ENCODE data around the gene CYB561D2. TPM values are rescaled to one million over a fixed set of nuclear protein-coding genes. Genes with fewer than 3 reads are reported as not detected.

CYB561D2 gene
- polyA plus RNA-seq, 1 donor from 2014 or later = 21.2 TPM

DNA sequence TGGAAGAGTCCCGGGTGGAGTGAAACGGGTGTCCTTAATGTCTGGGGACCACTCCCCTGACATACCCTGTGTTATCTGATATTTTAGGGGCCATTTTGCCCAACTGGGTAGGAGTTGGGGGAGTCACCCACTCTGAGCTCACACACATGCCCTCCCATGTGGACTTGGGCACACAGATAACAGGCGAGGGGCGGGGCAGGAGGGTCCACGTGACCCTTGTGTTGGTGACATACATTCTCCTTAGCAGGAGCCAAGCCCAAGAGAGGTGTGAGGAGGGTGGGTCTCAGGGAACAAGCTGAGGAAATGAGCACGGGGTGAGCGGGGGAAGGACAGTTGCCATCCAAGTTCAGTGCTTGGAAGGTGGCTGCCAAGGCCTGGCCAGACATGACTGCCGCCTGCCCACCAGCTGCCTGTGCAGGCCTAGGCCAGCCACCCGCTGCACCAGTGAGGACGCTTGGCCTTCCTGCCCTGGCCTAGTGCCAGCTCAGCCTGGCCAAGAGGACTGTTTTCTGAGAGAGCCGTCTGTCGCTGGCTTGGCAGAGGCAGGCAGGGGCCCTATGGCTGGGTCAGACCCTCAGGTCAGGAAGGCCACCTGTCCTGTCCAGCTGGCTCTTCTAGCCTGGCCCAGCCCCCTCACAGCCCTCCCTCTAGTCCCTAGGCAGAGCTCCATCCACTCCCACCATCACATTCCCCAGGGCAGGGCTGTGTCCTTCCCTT is 40.0 kb downstream of the CYB561D2 start:
- Histone ChIP-seq H3K4me3 (ENCODE audit: low read length) (no peak overlapping the region), H3F3A (ENCODE audit: insufficient read depth, low read length, poor library complexity, severe bottlenecking) (no peaks in the 10 kb centered on the region), H3K9me2 (ENCODE audit: insufficient read depth, low read length) (no peaks in the 10 kb centered on the region), H4K20me1 (ENCODE audit: insufficient read depth) (no peaks in the 10 kb centered on the region), H3K9me3 (ENCODE audit: low read length) (no peaks in the 10 kb centered on the region), H3K79me2 (replicated peaks; ENCODE audit: insufficient read depth, low read length) (no peaks in the 10 kb centered on the region), H2AFZ (ENCODE audit: low read depth, low read length) (no peak overlapping the region), H3K27ac (ENCODE audit: low read length) (no peak overlapping the region), H3K9ac (ENCODE audit: low read length) (no peak overlapping the region), H3K27me3 (ENCODE audit: insufficient read depth, low read depth, low read length) (no peaks in the 10 kb centered on the region), H3K4me2 (ENCODE audit: low read length) (no peak overlapping the region), H3K36me3 (ENCODE audit: insufficient read depth, low read length) (no peaks in the 10 kb centered on the region)
- no peak for TF ChIP-seq RAD21 (conservative IDR thresholded peaks at IDR 0.05)
- TF ChIP-seq SMC3 (conservative IDR thresholded peaks at IDR 0.05; ENCODE audit: poor library complexity) = no peak
- TF ChIP-seq, protein P1, sequence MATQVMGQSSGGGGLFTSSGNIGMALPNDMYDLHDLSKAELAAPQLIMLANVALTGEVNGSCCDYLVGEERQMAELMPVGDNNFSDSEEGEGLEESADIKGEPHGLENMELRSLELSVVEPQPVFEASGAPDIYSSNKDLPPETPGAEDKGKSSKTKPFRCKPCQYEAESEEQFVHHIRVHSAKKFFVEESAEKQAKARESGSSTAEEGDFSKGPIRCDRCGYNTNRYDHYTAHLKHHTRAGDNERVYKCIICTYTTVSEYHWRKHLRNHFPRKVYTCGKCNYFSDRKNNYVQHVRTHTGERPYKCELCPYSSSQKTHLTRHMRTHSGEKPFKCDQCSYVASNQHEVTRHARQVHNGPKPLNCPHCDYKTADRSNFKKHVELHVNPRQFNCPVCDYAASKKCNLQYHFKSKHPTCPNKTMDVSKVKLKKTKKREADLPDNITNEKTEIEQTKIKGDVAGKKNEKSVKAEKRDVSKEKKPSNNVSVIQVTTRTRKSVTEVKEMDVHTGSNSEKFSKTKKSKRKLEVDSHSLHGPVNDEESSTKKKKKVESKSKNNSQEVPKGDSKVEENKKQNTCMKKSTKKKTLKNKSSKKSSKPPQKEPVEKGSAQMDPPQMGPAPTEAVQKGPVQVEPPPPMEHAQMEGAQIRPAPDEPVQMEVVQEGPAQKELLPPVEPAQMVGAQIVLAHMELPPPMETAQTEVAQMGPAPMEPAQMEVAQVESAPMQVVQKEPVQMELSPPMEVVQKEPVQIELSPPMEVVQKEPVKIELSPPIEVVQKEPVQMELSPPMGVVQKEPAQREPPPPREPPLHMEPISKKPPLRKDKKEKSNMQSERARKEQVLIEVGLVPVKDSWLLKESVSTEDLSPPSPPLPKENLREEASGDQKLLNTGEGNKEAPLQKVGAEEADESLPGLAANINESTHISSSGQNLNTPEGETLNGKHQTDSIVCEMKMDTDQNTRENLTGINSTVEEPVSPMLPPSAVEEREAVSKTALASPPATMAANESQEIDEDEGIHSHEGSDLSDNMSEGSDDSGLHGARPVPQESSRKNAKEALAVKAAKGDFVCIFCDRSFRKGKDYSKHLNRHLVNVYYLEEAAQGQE (IDR thresholded peaks at IDR 0.05; ENCODE audit: borderline replicate concordance) = no peak
- TF ChIP-seq, protein P2, sequence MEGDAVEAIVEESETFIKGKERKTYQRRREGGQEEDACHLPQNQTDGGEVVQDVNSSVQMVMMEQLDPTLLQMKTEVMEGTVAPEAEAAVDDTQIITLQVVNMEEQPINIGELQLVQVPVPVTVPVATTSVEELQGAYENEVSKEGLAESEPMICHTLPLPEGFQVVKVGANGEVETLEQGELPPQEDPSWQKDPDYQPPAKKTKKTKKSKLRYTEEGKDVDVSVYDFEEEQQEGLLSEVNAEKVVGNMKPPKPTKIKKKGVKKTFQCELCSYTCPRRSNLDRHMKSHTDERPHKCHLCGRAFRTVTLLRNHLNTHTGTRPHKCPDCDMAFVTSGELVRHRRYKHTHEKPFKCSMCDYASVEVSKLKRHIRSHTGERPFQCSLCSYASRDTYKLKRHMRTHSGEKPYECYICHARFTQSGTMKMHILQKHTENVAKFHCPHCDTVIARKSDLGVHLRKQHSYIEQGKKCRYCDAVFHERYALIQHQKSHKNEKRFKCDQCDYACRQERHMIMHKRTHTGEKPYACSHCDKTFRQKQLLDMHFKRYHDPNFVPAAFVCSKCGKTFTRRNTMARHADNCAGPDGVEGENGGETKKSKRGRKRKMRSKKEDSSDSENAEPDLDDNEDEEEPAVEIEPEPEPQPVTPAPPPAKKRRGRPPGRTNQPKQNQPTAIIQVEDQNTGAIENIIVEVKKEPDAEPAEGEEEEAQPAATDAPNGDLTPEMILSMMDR (IDR thresholded peaks at IDR 0.05; ENCODE audit: poor library complexity, severe bottlenecking) = no peak
- no peak for TF ChIP-seq EZH2 (IDR thresholded peaks at IDR 0.05; ENCODE audit: borderline replicate concordance, insufficient read depth, low read length, poor library complexity, severe bottlenecking)
- TF ChIP-seq MXI1 (conservative IDR thresholded peaks at IDR 0.05; ENCODE audit: poor library complexity, severe bottlenecking) = no peak
- no peak for TF ChIP-seq TAF1 (IDR thresholded peaks at IDR 0.05; ENCODE audit: low read depth)
- TF ChIP-seq EP300 (conservative IDR thresholded peaks at IDR 0.05; ENCODE audit: poor library complexity, severe bottlenecking) = no peak
- TF ChIP-seq POLR2AphosphoS5 (IDR thresholded peaks at IDR 0.05) = no peak

DNA sequence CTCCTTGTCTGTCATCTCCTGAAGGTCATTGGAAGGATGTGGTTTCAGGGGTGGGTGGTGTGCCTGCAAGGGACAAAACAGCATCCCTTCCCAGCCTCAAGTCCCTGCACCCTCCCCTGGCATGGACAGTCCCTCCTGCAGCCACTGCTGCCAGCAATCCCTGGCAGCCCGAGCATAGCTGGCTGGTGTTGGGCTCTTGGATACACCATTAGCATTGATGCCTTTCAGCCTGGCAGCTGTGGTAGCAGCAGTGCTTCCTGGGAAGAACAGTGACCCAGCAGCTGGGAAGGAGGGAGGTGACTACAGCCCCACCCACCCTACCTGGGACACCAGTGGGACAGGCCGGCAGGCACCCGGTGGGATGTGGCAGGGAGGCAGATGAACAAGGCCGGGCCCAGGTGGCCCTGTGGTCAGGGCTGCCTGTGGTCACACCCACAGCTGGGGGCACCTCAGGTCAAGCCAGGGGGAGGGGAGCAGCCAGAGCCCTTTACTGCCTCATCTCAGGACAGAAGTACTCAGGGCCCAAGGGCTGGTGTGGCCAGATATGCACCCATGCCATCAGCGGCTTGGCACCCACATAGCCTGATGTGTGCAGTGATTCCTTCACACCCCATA is 41.5 kb downstream of the CYB561D2 start:
- no peaks in the 10 kb centered on the region for H3K36me3 ChIP-seq (ENCODE audit: insufficient read depth, low read length)
- TF ChIP-seq, protein P1 (IDR thresholded peaks at IDR 0.05; ENCODE audit: borderline replicate concordance) = no peak
- no peak for TF ChIP-seq TAF1 (IDR thresholded peaks at IDR 0.05; ENCODE audit: low read depth)
- TF ChIP-seq SMC3 (conservative IDR thresholded peaks at IDR 0.05; ENCODE audit: poor library complexity) = no peak
- no peak overlapping the region for H3K27ac ChIP-seq (ENCODE audit: low read length)
- no peaks in the 10 kb centered on the region for H4K20me1 ChIP-seq (ENCODE audit: insufficient read depth)
- H2AFZ ChIP-seq (ENCODE audit: low read depth, low read length) = no peak overlapping the region
- H3K79me2 ChIP-seq (replicated peaks; ENCODE audit: insufficient read depth, low read length) = no peaks in the 10 kb centered on the region
- no peaks in the 10 kb centered on the region for H3K27me3 ChIP-seq (ENCODE audit: insufficient read depth, low read depth, low read length)
- no peaks in the 10 kb centered on the region for H3K9me3 ChIP-seq (ENCODE audit: low read length)
- no peak overlapping the region for H3K9ac ChIP-seq (ENCODE audit: low read length)
- H3K4me2 ChIP-seq (ENCODE audit: low read length) = no peak overlapping the region
- H3F3A ChIP-seq (ENCODE audit: insufficient read depth, low read length, poor library complexity, severe bottlenecking) = no peaks in the 10 kb centered on the region
- no peak overlapping the region for H3K4me3 ChIP-seq (ENCODE audit: low read length)
- no peaks in the 10 kb centered on the region for H3K9me2 ChIP-seq (ENCODE audit: insufficient read depth, low read length)

Measured in neural cell (in vitro differentiated cells).